IMR-90 (cell line): ENCODE data around the gene IFNA13. TPM values are rescaled to one million over a fixed set of nuclear protein-coding genes. Genes with fewer than 3 reads are reported as not detected.

Experiments used
- ATAC-seq: fragments of 200-7000 bp; cut with Tn5 transposase; 2 replicates; pipeline ENCODE4 v1.9.1; 2020; ENCODE audit warnings: low read depth, mild to moderate bottlenecking, moderate library complexity
- BruUV-seq: library from RNA; stranded (reverse); fragments of 400-500 nt; replicated peaks from 2 replicates; lab custom pipeline; 2021; lab: Mats Ljungman, UMichigan
- CTCF ChIA-PET: fragments of 300-600 bp; formaldehyde crosslinking; extraction: SDS; loops from one replicate; lab custom pipeline; 2021; ENCODE audit warnings: antibody characterized with exemption; lab: Yijun Ruan, JAX
- POLR2A ChIA-PET: fragments of 300-600 bp; sonication (Branson Sonifier 250); formaldehyde crosslinking; loops from one replicate; lab custom pipeline; 2022; ENCODE audit warnings: antibody characterized with exemption; ENCODE audit not compliant: unreplicated experiment; lab: Charles Lee
- DNase-seq: peaks from one replicate; pipeline ENCODE4 v3.0.0; 2013
- H2AFZ ChIP-seq: replicated peaks from 2 replicates; pipeline ENCODE3; 2013; ENCODE audit warnings: low read length, mild to moderate bottlenecking; ENCODE audit not compliant: poor library complexity
- H2AK5ac ChIP-seq: 2 replicates; pipeline ENCODE4 v1.6.1; 2013; ENCODE audit warnings: low read depth, low read length, inconsistent platforms
- H2AK9ac ChIP-seq: replicated peaks from 2 replicates; pipeline ENCODE3; 2013; ENCODE audit warnings: mild to moderate bottlenecking, low read depth, low read length, moderate library complexity; ENCODE audit not compliant: poor library complexity
- H2BK120ac ChIP-seq: 2 replicates; pipeline ENCODE4 v1.6.1; 2013; ENCODE audit warnings: low read depth, low read length, inconsistent platforms
- H2BK15ac ChIP-seq: 3 replicates; pipeline ENCODE4 v1.6.1; 2013; ENCODE audit warnings: low read depth, low read length, inconsistent platforms
- H2BK20ac ChIP-seq: 2 replicates; pipeline ENCODE4 v1.6.1; 2013; ENCODE audit warnings: low read depth, mild to moderate bottlenecking, inconsistent platforms, low read length, moderate library complexity
- H2BK5ac ChIP-seq: 2 replicates; pipeline ENCODE4 v1.6.1; 2013; ENCODE audit warnings: mild to moderate bottlenecking, low read depth, low read length, inconsistent platforms; ENCODE audit not compliant: poor library complexity, severe bottlenecking
- H3K14ac ChIP-seq: replicated peaks from 2 replicates; pipeline ENCODE4 v1.6.1; 2013; ENCODE audit warnings: low read depth, low read length, inconsistent platforms
- H3K18ac ChIP-seq: 2 replicates; pipeline ENCODE4 v1.6.1; 2013; ENCODE audit warnings: low read depth, low read length, control low read depth
- H3K23ac ChIP-seq: 2 replicates; pipeline ENCODE4 v1.6.1; 2013; ENCODE audit warnings: low read depth, low read length, inconsistent platforms
- H3K27ac ChIP-seq: 2 replicates; pipeline ENCODE4 v1.5.1; 2013; ENCODE audit warnings: mild to moderate bottlenecking, control low read depth, low read length; ENCODE audit not compliant: insufficient read depth
- H3K27me3 ChIP-seq: 2 replicates; pipeline ENCODE4 v1.6.1; 2013; ENCODE audit warnings: low read length; ENCODE audit not compliant: control insufficient read depth, insufficient read depth
- H3K36me3 ChIP-seq: 2 replicates; pipeline ENCODE4 v1.6.1; 2013; ENCODE audit warnings: low read length, mixed read lengths; ENCODE audit not compliant: control insufficient read depth, insufficient read depth
- H3K4ac ChIP-seq: 2 replicates; pipeline ENCODE4 v1.6.1; 2013; ENCODE audit warnings: low read depth, low read length, inconsistent platforms
- H3K4me1 ChIP-seq: 2 replicates; pipeline ENCODE4 v1.6.1; 2013; ENCODE audit warnings: low read length, mixed read lengths; ENCODE audit not compliant: control insufficient read depth, insufficient read depth
- H3K4me2 ChIP-seq: 2 replicates; pipeline ENCODE4 v1.6.1; 2013; ENCODE audit warnings: low read depth, mild to moderate bottlenecking, control low read depth, low read length, moderate library complexity
- H3K4me3 ChIP-seq: 2 replicates; pipeline ENCODE4 v1.5.1; 2013; ENCODE audit warnings: low read depth, mild to moderate bottlenecking, control low read depth, low read length, moderate library complexity; ENCODE audit not compliant: insufficient read depth
- H3K56ac ChIP-seq: 2 replicates; pipeline ENCODE4 v1.6.1; 2013; ENCODE audit warnings: low read length, inconsistent platforms; ENCODE audit not compliant: insufficient read depth; ENCODE audit errors: extremely low read depth
- H3K79me1 ChIP-seq, 2 experiments: 2 replicates each; pipeline ENCODE4 v1.6.1; 2013; ENCODE audit warnings: low read length in 2 of 2, inconsistent platforms in 1 of 2, low read depth in 1 of 2
- H3K9ac ChIP-seq: 2 replicates; pipeline ENCODE4 v1.6.1; 2013; ENCODE audit warnings: low read depth, low read length, control low read depth
- H3K9me1 ChIP-seq: 2 replicates; pipeline ENCODE4 v1.6.1; 2013; ENCODE audit warnings: low read length, inconsistent platforms; ENCODE audit not compliant: insufficient read depth
- H3K9me3 ChIP-seq: 2 replicates; pipeline ENCODE4 v1.6.1; 2013; ENCODE audit warnings: low read length; ENCODE audit not compliant: control insufficient read depth, insufficient read depth
- H4K20me1 ChIP-seq: 2 replicates; pipeline ENCODE4 v1.6.1; 2013; ENCODE audit warnings: low read length, inconsistent platforms; ENCODE audit not compliant: insufficient read depth
- H4K5ac ChIP-seq: 2 replicates; pipeline ENCODE4 v1.6.1; 2013; ENCODE audit warnings: mild to moderate bottlenecking, low read depth, low read length, control low read depth
- H4K8ac ChIP-seq, 2 experiments: 2 replicates each; pipeline ENCODE4 v1.6.1; 2013; ENCODE audit warnings: low read depth in 2 of 2, low read length in 2 of 2, control low read depth in 1 of 2, inconsistent platforms in 1 of 2
- H4K91ac ChIP-seq: 2 replicates; pipeline ENCODE4 v1.6.1; 2013; ENCODE audit warnings: low read depth, low read length, inconsistent platforms; ENCODE audit not compliant: insufficient read depth
- CHD1 ChIP-seq: IDR thresholded peaks from 2 replicates; pipeline ENCODE4 v1.6.1; 2012; ENCODE audit warnings: low read depth, low read length, improper control_type of control experiment
- FOS ChIP-seq: fragments of 150-350 bp; IDR thresholded peaks from 2 replicates; pipeline ENCODE4 v1.6.1; 2016; ENCODE audit warnings: low read depth, low read length
- MAZ ChIP-seq: IDR thresholded peaks from 2 replicates; pipeline ENCODE4 v1.6.1; 2012; ENCODE audit warnings: low read depth, mild to moderate bottlenecking, low read length, improper control_type of control experiment, moderate library complexity, borderline replicate concordance
- MXI1 ChIP-seq: IDR thresholded peaks from 2 replicates; pipeline ENCODE4 v1.6.1; 2012; ENCODE audit warnings: low read depth, mild to moderate bottlenecking, low read length, moderate library complexity, borderline replicate concordance
- NFE2L2 ChIP-seq: fragments of 150-350 bp; IDR thresholded peaks from 2 replicates; pipeline ENCODE4 v1.6.1; 2016; ENCODE audit warnings: low read depth, mild to moderate bottlenecking, low read length
- RFX5 ChIP-seq: IDR thresholded peaks from 2 replicates; pipeline ENCODE4 v1.8.0; 2012; ENCODE audit warnings: low read depth, mild to moderate bottlenecking, low read length, moderate library complexity
- WGBS, 2 experiments: methylation state at CpG; one replicate each; pipeline versions ENCODE4 v1.1.5 to v1.1.7; 2013; ENCODE audit warnings: missing lambda C conversion rate in 2 of 2; ENCODE audit not compliant: insufficient read length in 1 of 2; ENCODE audit errors: extremely low coverage in 2 of 2; 5-methylcytosine and 5-hydroxymethylcytosine counted together
- dilution Hi-C: fragments of 300-500 bp; cut with HindIII; formaldehyde crosslinking; loops from one replicate; pipeline ENCODE4 v1.14.3; 2018; ENCODE audit warnings: low sequenced_read_pairs; ENCODE audit not compliant: unreplicated experiment
- in situ Hi-C: fragments of 300-500 bp; cut with MboI; formaldehyde crosslinking; loops from 3 replicates; pipeline ENCODE4 v1.14.3; 2019; ENCODE audit warnings: low sequenced_read_pairs, inconsistent platforms, mixed read lengths
- intact Hi-C: fragments of 100-400 bp; cut with micrococcal nuclease; formaldehyde crosslinking; loops from 2 replicates; pipeline ENCODE4 v1.10.0; 2022
- polyA plus RNA-seq, 3 experiments: library from polyadenylated mRNA; depleted of rRNA; stranded (reverse); fragments of >200 nt; gene quantifications; 2 replicates each; pipeline ENCODE4 v1.2.3, GENCODE V29; 2012; ENCODE audit warnings: low replicate concordance in 1 of 3
- total RNA-seq: library from RNA; depleted of rRNA; stranded (reverse); fragments of >200 nt; gene quantifications from 2 replicates; pipeline ENCODE4 v1.2.3, GENCODE V29; 2012
- TF ChIP-seq, protein P1 (sequence below): fragments of 150-350 bp; IDR thresholded peaks from 2 replicates; pipeline ENCODE4 v1.6.1; 2017; ENCODE audit warnings: mild to moderate bottlenecking, antibody characterized with exemption, low read length, low read depth

Gene IFNA13
- total and polyA plus RNA-seq, 2 of the 4 experiments (the other 2 are of a cell fraction), result not detected

DNA sequence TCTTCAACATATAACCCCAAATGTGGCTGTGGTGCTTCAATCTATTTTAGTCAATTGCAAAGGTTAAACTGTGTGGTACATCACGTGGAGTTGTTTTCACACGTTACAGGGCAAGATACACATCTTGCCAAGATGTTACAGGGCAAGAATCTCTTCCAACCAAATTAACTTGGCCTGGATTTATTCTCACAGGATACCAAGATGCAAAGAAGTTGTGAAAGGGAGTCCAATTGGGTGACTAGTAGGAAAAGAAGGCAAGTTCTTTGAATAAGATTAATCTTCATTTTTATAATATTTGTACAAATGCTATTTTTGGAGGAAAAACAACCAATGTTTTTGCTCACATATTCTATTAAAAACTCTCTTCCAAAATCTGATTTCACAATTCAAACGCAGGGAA lies 36.3 kb upstream of the IFNA13 start:
- Histone ChIP-seq H3K23ac (no peak overlapping the region), H3K9ac (no peak overlapping the region), H2AFZ (no peak overlapping the region), H3K4me1 (no peaks in the 10 kb centered on the region), H3K27ac (no peak overlapping the region), H3K4me3 (no peak overlapping the region), H4K8ac (no peak overlapping the region), H3K56ac (no peak overlapping the region), H4K20me1 (no peaks in the 10 kb centered on the region), H3K14ac (no peak overlapping the region), H3K4me2 (no peak overlapping the region), H2AK5ac (no peak overlapping the region), H2BK15ac (no peak overlapping the region), H3K18ac (no peak overlapping the region), H3K9me3 (no peaks in the 10 kb centered on the region), H2BK120ac (no peak overlapping the region), H3K79me1 (no peaks in the 10 kb centered on the region), H4K5ac (no peak overlapping the region), H2AK9ac (no peak overlapping the region), H2BK20ac (no peak overlapping the region), H3K27me3 (peaks cover 40% of the 10 kb centered on the region), H4K91ac (no peak overlapping the region), H2BK5ac (no peak overlapping the region), H3K36me3 (no peaks in the 10 kb centered on the region), H3K4ac (no peak overlapping the region), H3K9me1 (no peaks in the 10 kb centered on the region)
- intact Hi-C loops, result no loop called here
- no CpG with 5 or more reads among the region's 3 CpGs for WGBS, 2 experiments
- DNase-seq, result no peak
- no peak for ATAC-seq
- ChIA-PET CTCF (no interaction called here), POLR2A (no interaction called here)
- in situ Hi-C loops, result no loop called here
- no TSS peak for BruUV-seq
- TF ChIP-seq NFE2L2 (no peak), RFX5 (no peak), FOS (no peak), MAZ (no peak), CHD1 (no peak), MXI1 (no peak)
- TF ChIP-seq, protein P1, sequence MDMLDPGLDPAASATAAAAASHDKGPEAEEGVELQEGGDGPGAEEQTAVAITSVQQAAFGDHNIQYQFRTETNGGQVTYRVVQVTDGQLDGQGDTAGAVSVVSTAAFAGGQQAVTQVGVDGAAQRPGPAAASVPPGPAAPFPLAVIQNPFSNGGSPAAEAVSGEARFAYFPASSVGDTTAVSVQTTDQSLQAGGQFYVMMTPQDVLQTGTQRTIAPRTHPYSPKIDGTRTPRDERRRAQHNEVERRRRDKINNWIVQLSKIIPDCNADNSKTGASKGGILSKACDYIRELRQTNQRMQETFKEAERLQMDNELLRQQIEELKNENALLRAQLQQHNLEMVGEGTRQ, result no peak
- dilution Hi-C loops, result no loop called here
